D721Med (cell line): ENCODE results near the gene CAMK2A.

Source experiments
- DNase-seq: peaks from one replicate; pipeline ENCODE4 v3.0.0; 2011; ENCODE audit warnings: low spot score; ENCODE audit not compliant: insufficient read length
- FAIRE-seq: peaks from 2 replicates; lab custom pipeline; 2011; peaks lifted over from hg19 to GRCh38; lab: Jason Lieb, UNC
- CTCF ChIP-seq: IDR thresholded peaks from 2 replicates; pipeline ENCODE4 v1.5.1; 2012; ENCODE audit warnings: mild to moderate bottlenecking, control low read depth; ENCODE audit not compliant: insufficient read depth; ENCODE audit errors: missing control alignments

The CAMK2A gene

GRCh38 chr5:150255659-150256409 lies 33.7 kb downstream of the CAMK2A start:
- no peak for FAIRE-seq
- DNase-seq: no peak
- no peak for TF ChIP-seq CTCF

DNA sequence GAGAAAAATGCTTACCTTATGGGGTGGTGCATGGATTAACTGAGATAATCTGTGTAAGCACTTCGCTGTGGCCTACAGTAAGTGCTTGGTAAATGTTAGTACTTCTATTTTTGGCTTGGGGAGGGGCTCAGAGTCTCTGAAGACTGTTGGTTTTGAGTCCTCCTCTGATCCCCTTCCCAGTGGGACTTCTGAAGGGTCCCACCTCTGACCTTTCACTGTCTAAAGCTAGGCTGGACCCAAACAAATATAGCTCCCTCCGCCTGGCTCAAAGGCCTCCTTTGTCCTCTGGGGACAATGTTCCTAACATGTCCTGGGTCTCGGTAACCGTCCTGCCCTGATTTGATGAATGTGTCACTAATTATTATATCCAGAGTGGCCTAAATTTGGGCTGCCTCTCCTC lies 34.8 kb downstream of the CAMK2A start:
- no peak for TF ChIP-seq CTCF
- FAIRE-seq: peak; percentile 35

GRCh38 chr5:150254363-150254762 lies 35.2 kb downstream of the CAMK2A start:
- FAIRE-seq (no peak), DNase-seq (no peak)
- no peak for TF ChIP-seq CTCF

More for the DNA sequence above, 34.8 kb downstream of the CAMK2A start:
- DNase-seq: no peak

- FAIRE-seq: no peak
- no peak for DNase-seq
- no peak for TF ChIP-seq CTCF
Measured at GRCh38 chr5:150253416-150254208, 36.0 kb downstream of the CAMK2A start.

DNA sequence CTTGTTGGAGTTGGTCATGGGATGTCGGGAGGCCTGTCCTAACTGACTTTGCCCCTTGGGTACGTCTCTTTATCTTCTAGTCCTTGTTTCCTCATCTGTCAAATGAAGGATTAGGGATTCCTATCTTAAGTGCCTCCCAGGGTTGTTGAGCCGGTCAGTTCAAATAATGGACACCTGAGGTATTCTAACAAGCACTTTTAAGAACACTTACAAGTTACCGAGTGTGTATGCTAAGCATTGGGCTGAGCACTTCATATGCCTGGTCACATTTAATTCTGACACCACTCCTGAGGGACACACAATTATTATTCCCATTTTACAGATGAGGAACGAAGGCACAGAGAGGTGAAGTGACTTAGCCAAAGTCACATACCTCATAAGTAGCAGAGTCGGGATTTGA lies 37.1 kb downstream of the CAMK2A start:
- DNase-seq: no peak
- no peak for TF ChIP-seq CTCF
- FAIRE-seq: no peak

GRCh38 chr5:150251504-150251903 lies 38.1 kb downstream of the CAMK2A start:
- TF ChIP-seq CTCF: no peak
- DNase-seq: no peak
- no peak for FAIRE-seq
